PC-9 (cell line): ENCODE measurements around the gene LRP1. TPM values are rescaled to one million over a fixed set of nuclear protein-coding genes. Genes with fewer than 3 reads are reported as not detected.

Experiments
- BruUV-seq: library from RNA; stranded (reverse); fragments of 400-500 nt; replicated peaks from 2 replicates; lab custom pipeline; 2021; lab: Mats Ljungman, UMichigan
- CTCF ChIA-PET: fragments of 300-600 bp; sonication (Branson Sonifier 250); formaldehyde crosslinking; loops from one replicate; lab custom pipeline; 2022; ENCODE audit warnings: antibody characterized with exemption; lab: Charles Lee
- POLR2A ChIA-PET: fragments of 300-600 bp; sonication (Branson Sonifier 250); formaldehyde crosslinking; loops from one replicate; lab custom pipeline; 2022; ENCODE audit warnings: antibody characterized with exemption; ENCODE audit not compliant: unreplicated experiment; lab: Charles Lee
- DNase-seq, 2 experiments: peaks; one replicate each; pipeline versions ENCODE4 v3.0.0 to v3.0.0-alpha.2; 2015 to 2022; ENCODE audit warnings: mixed read lengths in 1 of 2
- H2AFZ ChIP-seq: fragments of 200-600 bp; sonication (generic); 2 replicates; pipeline ENCODE4 v1.8.1; 2017; ENCODE audit warnings: antibody characterized with exemption
- H3F3A ChIP-seq: fragments of 200-600 bp; sonication (generic); 2 replicates; pipeline ENCODE4 v1.8.1; 2017; ENCODE audit warnings: antibody characterized with exemption, mild to moderate bottlenecking, low read depth; ENCODE audit not compliant: insufficient read depth
- H3K27ac ChIP-seq: fragments of 200-600 bp; sonication (generic); 2 replicates; pipeline ENCODE4 v1.6.1; 2016; ENCODE audit warnings: mixed run types
- H3K27me3 ChIP-seq: fragments of 200-600 bp; sonication (generic); 2 replicates; pipeline ENCODE4 v1.6.1; 2016; ENCODE audit warnings: low read depth, mixed run types; ENCODE audit not compliant: insufficient read depth
- H3K36me3 ChIP-seq: fragments of 200-600 bp; sonication (generic); 2 replicates; pipeline ENCODE4 v1.6.1; 2016; ENCODE audit warnings: low read depth, mixed run types
- H3K4me1 ChIP-seq: fragments of 200-600 bp; sonication (generic); replicated peaks from 2 replicates; pipeline ENCODE4 v1.6.1; 2016; ENCODE audit warnings: mixed run types; ENCODE audit not compliant: insufficient read depth
- H3K4me2 ChIP-seq: fragments of 200-600 bp; sonication (generic); 2 replicates; pipeline ENCODE4 v1.6.1; 2017; ENCODE audit warnings: mixed run types
- H3K4me3 ChIP-seq: fragments of 200-600 bp; sonication (generic); 2 replicates; pipeline ENCODE4 v1.6.1; 2016; ENCODE audit warnings: mixed run types
- H3K79me2 ChIP-seq: fragments of 200-600 bp; sonication (generic); 2 replicates; pipeline ENCODE4 v1.6.1; 2017; ENCODE audit warnings: low read depth, mixed run types
- H3K9me2 ChIP-seq: fragments of 200-600 bp; sonication (generic); 2 replicates; pipeline ENCODE4 v1.8.1; 2017; ENCODE audit warnings: mild to moderate bottlenecking; ENCODE audit not compliant: insufficient read depth
- H3K9me3 ChIP-seq: fragments of 200-600 bp; sonication (generic); 2 replicates; pipeline ENCODE4 v1.8.1; 2016; ENCODE audit warnings: low read depth; ENCODE audit not compliant: insufficient read depth
- H4K20me1 ChIP-seq: fragments of 200-600 bp; sonication (generic); 2 replicates; pipeline ENCODE4 v1.8.1; 2017; ENCODE audit not compliant: insufficient read depth
- CTCF ChIP-seq: fragments of 200-600 bp; sonication (generic); conservative IDR thresholded peaks from 2 replicates; pipeline ENCODE4 v1.6.1; 2017; ENCODE audit warnings: mixed run types, antibody characterized with exemption, mild to moderate bottlenecking, moderate library complexity
- EZH2 ChIP-seq: fragments of 200-600 bp; sonication (generic); IDR thresholded peaks from 2 replicates; pipeline ENCODE4 v1.8.0; 2017; ENCODE audit warnings: antibody characterized with exemption, low read depth
- intact Hi-C: fragments of 100-400 bp; cut with micrococcal nuclease; formaldehyde crosslinking; loops from one replicate; pipeline ENCODE4 v1.10.0; 2022; ENCODE audit not compliant: unreplicated experiment
- total RNA-seq: library from RNA; stranded (reverse); gene quantifications from 2 replicates; pipeline ENCODE4 v1.2.3, GENCODE V29; 2021

Gene LRP1
- total RNA-seq, 1 experiment from 2014 or later = 51.4 TPM

GRCh38 chr12:57195611-57196371 lies 67.5 kb downstream of the LRP1 start:
- no TSS peak for BruUV-seq
- Histone ChIP-seq H3F3A (no peaks in the 10 kb centered on the region), H4K20me1 (no peaks in the 10 kb centered on the region), H3K9me2 (no peaks in the 10 kb centered on the region), H3K4me3 (no peak overlapping the region), H3K4me2 (no peak overlapping the region), H3K27me3 (no peaks in the 10 kb centered on the region), H2AFZ (no peak overlapping the region), H3K27ac (no peak overlapping the region), H3K9me3 (no peaks in the 10 kb centered on the region), H3K36me3 (no peaks in the 10 kb centered on the region), H3K79me2 (no peaks in the 10 kb centered on the region), H3K4me1 (no peaks in the 10 kb centered on the region)
- no peak for TF ChIP-seq CTCF
- TF ChIP-seq EZH2 = no peak
- no peak for DNase-seq
- POLR2A ChIA-PET = no interaction called here
- CTCF ChIA-PET = interaction anchor here (0.6 kb wide), 1 partner anchor 42 kb away, joined by 6 read pairs; no protein-coding TSS in a partner anchor
- intact Hi-C loops = no loop called here

GRCh38 chr12:57196439-57196838 lies 68.2 kb downstream of the LRP1 start:
- no peak overlapping the region for H3K4me2 ChIP-seq
- H3K4me3 ChIP-seq = no peak overlapping the region
- intact Hi-C loops = no loop called here
- H4K20me1 ChIP-seq = no peaks in the 10 kb centered on the region
- POLR2A ChIA-PET = no interaction called here
- DNase-seq = no peak
- no peaks in the 10 kb centered on the region for H3K27me3 ChIP-seq
- no peaks in the 10 kb centered on the region for H3F3A ChIP-seq
- no peaks in the 10 kb centered on the region for H3K79me2 ChIP-seq
- BruUV-seq = no TSS peak
- TF ChIP-seq EZH2 (no peak), CTCF (no peak)
- CTCF ChIA-PET = no interaction called here
- H3K36me3 ChIP-seq = no peaks in the 10 kb centered on the region
- no peaks in the 10 kb centered on the region for H3K9me3 ChIP-seq
- no peaks in the 10 kb centered on the region for H3K4me1 ChIP-seq
- no peak overlapping the region for H2AFZ ChIP-seq
- H3K9me2 ChIP-seq = no peaks in the 10 kb centered on the region
- H3K27ac ChIP-seq = no peak overlapping the region

- intact Hi-C loops = no loop called here
- Histone ChIP-seq H2AFZ (no peak overlapping the region), H3F3A (no peaks in the 10 kb centered on the region), H3K79me2 (no peaks in the 10 kb centered on the region), H3K4me2 (no peak overlapping the region), H3K27ac (no peak overlapping the region), H3K9me2 (no peaks in the 10 kb centered on the region), H3K4me3 (no peak overlapping the region), H4K20me1 (no peaks in the 10 kb centered on the region), H3K27me3 (no peaks in the 10 kb centered on the region), H3K9me3 (no peaks in the 10 kb centered on the region), H3K4me1 (no peaks in the 10 kb centered on the region), H3K36me3 (no peaks in the 10 kb centered on the region)
- no peak for DNase-seq
- POLR2A ChIA-PET = no interaction called here
- CTCF ChIA-PET = no interaction called here
- TF ChIP-seq EZH2 (no peak), CTCF (no peak)
- BruUV-seq = no TSS peak
These were observed 68.7 kb downstream of the LRP1 start for GRCh38 chr12:57196956-57197355.
